ENCODE measurements around the gene CCDC142.
A peak's percentile ranks its signal among the peaks of the same experiment; 100 is the strongest.
"Not testable (repeated sequence)": the region's sequence is repeated elsewhere in the genome, so short reads cannot be mapped to it uniquely, and the experiment has no call there.

CCDC142 gene

DNA sequence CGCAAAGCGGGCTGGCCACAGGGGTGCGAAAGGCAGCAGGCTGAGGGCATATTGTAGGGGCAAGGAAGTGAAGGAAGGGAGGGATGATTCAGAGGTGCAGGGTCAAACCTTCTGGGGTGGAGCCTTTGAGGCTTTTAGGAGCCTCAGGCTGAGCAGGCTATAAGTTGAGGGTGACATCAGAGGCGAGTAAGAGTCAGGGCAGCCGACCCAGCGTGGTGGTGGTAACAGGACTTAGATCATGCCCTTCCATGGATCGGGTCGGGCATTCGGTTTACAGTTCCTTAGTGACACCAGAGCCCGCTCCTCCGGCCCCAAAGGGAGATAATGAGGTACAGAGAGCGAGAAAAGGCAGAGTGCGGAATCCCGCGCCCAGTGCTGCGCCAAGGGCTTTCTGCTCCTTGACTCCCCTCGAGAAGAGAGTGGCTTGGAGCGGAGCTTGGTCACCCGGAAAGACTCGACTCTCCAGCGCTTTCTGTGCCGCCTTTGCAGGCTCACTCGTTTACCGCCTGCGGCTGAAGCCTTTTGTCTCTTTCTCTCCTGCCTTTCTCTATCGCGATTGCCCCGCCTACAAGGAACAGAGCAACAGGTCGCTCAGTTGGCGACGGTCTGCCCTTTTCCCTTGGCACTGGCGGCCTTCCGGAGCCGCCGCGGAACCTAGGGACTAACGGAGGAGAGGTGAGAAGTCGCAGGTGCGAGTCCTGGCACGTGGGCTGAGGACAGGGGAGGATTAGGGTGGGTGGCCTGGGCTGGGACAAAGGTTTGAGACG lies 15.9 kb upstream of the CCDC142 start:
- no peak for DNase-seq (ENCODE audit: low read depth)

DNA sequence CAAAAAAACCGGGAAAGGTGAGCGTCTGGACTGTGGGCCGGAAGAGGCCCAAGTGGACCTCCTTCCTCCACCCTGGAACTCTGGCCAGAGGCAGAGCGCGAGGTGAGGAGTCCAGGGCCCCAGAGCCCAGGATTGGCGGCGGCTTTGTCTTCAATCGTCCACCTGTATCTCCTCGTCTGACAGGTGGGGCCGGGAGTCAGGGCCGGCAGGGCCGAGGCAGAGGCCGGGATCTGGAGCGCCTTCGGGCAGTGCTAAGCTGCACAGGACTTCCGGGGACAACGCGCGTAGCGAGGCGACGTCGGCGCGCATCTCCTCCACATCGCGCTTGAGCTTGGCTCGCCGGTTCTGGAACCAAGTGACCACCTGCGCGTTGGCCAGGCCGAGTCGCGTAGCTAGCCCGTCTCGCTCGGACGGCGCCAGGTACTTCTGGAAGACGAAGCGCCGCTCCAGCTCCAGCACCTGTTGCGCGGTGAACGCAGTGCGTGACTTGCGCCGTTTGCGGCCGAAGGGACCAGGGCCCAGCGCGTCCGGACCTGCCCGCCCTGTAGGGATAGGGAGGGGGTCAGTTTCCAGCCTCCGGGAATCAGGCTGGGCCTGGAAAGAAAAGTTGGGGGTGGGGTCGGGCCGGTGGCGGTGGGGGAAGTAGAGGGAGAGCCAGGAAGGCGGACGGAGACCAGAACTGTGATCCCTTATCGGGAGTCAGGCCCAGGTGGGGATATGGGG lies 15.1 kb upstream of the CCDC142 start:
- DNase-seq (ENCODE audit: low read depth) = no peak

DNA sequence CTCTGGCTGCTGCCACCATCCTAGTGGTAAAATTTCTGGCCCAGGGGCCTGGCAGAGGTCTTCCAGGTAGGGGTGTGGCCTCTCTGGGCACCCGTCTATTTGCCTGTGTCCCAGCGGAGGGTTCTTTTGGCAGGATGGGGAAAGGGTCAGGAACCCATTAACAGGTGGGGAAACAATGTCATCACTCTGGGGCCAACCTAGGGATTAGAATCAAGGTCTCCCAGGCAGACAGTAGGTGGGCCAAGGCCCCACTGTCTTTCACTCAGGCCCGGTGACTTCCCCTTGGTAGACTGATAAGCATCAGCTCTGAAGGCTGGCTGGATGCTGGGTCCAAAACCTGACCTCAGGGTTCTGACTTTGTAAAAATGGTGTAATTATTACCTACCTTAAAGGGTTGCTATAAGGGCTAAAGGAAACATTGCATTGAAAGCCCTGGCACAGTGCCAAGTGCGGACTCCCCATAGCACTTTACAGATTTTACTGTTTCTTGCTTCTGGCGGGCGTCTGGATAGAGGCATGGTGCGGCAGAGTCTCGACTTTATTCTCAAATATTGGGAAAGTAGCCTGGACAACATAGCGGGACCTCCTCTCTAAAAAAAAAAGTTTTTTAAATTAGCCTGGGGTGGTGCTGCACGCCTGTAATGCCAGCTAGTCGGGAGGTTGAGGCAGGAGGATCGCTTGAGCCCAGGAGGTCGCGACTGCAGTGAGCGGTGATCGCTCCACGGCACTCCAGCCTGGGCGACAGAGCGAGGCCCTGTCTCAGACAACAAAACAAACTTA lies 14.4 kb upstream of the CCDC142 start:
- no peak for DNase-seq (ENCODE audit: low read depth)

DNA sequence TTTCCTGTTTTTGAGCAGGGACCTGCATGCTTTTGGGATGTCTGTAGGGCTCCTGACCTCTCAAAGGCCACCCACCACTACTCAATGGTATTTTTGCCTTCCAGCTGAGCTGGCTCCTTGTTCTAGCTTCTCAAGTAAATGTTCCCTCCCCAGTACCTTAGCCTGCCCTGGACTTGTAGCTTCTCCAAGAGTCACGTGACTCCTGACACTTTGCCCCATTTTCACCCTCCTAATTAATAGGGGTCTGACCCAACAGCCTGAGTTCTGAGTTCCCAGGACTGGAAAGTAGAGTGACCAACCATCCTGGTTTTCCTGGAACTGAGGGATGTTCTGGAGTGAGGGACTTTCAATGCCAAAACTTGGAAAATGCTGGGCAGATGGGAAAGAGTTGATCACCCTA lies 12.6 kb upstream of the CCDC142 start:
- DNase-seq (ENCODE audit: low read depth) = no peak

DNA sequence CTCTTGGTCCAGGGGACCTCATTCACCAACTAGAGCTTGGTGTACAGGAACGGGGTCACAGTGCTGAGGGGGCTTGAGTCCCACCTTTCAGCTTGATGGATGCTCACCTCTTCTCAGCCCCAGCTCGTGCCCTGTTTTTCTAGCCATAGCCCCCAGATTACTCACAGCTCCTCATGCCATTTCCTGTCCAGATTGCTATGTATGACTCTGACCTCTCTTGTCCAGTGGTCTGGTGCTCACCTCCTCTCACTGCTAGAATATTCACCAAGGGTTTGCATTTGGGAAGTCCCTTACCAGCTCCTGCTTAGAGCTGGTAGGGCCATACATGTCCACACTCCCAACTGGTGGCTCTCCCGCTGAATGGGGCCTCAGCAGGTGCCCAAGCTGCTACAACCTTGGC lies 10.7 kb upstream of the CCDC142 start:
- no peak for DNase-seq (ENCODE audit: low read depth)

DNA sequence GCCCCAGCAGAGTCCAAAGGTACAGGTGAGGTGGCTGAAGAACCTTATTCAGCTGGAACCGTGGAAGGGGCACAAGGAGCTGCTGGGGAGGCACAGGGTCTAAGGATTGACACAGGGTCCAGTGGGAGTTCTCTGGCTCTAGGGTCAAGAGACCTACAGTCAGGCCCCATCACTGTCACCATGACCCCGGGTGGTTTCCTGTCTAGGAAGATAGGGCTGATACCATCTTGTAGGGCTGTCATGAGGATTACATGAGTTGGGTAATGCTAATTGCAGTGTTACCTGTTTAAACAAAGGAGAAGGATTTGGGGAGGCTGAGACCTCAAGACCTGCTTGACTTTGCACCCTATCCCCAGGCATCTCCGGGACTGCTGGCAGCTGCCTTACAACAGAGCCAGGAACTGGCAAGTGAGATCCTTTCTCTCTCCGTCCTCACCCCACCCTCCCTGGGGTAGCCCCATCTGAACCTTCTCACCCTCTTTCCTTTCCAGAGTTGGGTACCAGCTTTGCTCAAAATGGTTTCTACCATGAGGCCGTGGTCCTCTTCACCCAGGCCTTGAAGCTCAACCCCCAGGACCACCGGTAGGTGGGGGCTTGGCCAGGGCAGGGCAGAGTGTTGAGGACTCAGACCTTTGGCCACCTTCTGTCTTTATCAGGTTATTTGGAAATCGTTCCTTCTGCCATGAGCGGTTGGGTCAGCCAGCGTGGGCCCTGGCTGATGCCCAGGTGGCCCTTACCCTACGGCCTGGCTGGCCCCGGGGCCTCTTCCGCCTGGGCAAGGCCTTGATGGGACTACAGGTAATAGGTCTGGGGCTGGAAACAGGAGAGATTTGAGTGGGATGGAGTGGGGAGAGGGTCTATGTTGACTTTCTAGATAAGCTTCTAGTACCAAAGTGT lies 9.1 kb upstream of the CCDC142 start:
- no peak for DNase-seq (ENCODE audit: low read depth)

DNA sequence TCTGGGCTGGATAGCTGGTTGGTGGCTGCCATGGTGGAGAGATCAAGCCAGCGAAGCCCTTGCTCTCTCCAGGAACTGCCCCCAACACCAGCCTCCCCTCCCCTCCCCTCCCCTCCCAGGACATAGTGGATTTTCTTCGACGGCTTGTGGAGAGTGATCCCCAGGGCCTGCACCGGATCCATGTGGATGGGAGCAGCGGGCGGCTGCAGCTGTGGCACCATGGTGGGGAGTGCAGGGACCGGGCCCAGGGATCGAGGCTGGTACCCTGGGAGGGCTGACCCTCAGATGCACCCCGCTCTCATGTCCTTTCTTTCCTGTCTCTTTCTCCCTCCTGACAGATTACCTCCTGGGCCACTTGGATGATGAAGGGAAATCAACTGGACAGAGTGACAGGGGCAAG lies 7.1 kb upstream of the CCDC142 start:
- DNase-seq (ENCODE audit: low read depth) = no peak

DNA sequence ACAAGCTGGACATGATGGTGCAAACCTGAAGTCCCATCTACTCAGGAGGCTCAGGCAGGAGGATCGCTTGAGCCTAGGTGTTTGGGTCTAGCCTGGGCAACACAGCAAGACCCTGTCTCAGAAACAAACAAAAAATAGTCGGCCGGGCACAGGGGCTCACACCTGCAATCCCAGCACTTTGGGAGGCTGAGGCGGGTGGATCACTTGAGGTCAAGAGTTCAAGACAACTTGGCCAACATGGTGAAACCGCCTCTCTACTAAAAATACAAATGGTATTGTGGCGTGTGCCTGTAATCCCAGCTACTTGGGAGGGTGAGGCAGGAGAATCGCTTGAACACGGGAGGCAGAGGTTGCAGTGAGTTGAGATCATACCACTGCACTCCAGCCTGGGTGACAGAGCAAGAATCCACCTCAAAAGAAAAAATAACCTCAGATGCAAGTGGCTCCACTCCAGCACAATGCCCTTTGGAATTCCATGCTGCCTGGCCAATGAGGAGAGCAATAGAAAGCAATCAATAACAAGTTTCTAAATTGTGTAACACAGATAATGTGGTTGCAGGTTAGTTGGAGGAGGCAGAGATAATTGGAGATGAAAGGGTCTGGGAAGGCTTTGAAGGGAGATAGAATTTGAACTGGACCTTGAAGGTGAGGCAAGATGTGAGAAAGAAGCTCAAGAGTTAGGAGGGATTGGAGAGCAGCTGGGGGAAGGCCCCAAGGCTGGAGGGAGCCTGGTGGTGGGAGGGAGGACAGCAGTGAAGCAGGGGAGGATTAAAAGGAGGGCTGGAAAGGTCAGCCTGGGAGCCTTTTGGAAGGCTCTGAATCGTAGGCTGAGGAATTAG lies 6.1 kb upstream of the CCDC142 start:
- no peak for DNase-seq (ENCODE audit: low read depth)

DNA sequence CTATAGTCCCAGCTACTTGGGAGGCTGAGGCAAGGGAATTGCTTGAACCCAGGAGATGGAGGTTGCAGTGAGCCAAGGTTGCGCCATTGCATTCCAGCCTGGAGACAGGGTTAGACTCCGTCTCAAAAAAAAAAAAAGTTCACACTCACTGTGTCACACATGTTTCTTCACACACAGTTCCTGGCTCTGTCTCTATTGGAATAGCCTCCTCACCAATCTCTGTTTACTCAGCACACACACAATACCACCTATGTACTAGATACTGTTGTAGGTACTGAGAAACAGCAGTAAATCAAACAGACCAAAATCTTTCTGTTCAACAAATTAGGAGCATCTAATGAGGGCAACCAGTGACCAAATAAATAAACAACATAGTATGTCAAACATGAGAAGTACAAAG lies 3.3 kb upstream of the CCDC142 start:
- no peak for DNase-seq (ENCODE audit: low read depth)

DNA sequence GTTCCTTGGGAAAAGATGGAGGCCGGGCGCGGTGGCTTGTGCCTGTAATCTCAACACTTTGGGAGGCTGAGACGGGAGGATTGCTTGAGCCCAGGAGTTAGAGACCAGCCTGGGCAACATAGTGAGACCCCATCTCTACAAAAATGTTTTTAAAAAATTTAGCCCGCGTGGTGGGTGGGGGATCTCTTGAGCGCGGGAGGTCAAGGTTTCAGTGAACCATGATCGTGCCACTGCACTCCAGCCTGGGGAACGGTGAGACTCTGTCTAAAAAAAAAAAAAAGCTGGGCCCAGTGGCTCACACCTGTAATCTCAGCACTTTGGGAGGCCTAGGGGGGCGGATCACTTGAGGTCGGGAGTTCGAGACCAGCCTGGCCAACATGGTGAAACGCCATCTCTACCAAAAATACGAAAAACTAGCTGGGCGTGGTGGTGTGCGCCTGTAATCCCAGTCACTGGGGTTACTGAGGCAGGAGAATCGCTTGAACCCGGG lies 922 bp upstream of the CCDC142 start:
- DNase-seq (ENCODE audit: low read depth) = not testable (repeated sequence)

DNA sequence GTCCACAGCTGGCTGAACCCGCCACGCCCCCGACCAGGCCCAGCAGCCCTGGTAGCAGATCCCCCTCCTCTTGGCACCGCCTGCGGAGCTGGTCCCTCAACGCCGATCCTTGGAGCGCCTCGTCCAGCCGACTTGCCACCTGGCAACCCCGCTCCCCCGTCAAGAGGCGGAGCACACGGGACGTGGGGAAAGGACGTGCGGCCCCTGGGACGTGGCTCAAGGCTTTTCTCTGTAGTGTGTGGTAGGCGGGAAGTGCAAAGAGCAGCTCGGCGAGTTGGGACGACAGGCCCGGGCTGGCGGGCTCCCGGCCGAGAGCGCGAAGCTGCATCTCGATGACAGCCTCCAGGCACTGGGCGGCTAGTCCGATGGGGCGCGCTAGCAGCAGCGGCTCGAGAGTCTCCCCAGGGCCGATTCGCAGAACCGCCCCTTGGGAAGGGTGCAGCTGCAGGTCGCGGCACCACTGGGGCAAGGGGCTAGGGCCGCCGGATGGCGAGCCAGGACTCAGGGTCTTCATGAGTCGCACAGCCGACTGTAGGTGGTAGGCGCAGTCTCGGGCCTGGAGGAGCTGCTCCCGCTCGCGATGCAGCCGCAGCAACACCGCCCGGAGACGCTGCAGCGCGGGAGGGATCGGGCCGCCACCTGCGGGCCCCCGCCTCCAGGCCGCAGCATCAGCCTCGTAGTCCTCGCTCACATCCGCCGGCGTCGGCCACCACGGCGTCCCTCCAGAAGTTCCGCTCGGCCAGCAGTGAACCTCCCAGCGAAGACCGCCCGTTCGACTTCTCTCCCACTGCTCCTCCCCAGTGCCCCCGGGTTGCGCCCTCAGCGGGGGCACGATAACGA lies 617 bp downstream of the CCDC142 start:
- DNase-seq (ENCODE audit: low read depth) = peak; percentile 37

DNA sequence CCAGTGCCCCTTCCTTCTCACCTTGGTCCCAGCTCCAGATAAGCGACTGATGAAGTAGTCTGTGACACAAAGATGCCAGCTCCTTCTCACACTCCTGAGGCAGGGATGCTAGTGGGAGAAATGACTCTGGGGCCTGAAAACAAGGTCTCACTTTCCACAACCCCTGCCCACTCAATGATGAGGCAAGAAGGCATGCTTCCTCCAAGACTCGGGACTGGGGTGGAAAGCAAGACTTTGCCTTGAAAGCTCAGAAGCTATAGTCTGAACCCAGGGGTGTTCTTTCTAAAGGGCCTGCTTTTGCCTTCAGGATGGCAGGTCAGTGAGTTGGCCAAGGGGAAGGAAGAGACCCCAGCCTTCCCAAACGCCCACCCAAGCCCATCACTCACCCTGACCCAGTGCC lies 1.4 kb downstream of the CCDC142 start:
- no peak for DNase-seq (ENCODE audit: low read depth)

DNA sequence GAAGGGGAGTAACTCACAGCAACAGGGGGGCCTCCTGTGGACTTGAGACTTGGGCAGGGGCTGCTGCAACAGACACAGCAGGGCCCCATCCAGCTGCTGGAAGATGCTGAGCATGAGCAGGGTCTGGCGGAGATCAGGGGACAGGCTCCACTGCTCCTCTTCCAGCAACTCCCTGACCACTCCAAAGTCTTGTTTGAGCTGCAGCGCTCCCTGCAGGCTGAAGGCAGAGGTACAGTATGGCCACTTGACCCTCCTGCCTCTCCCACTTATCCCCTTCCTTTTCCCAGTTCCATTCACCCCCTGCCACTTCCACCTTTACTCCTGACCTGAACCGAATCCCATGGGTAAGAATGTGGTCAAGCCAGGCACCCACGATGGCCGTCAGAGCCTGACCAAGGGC lies 7.9 kb downstream of the CCDC142 start:
- DNase-seq (ENCODE audit: low read depth) = no peak

DNA sequence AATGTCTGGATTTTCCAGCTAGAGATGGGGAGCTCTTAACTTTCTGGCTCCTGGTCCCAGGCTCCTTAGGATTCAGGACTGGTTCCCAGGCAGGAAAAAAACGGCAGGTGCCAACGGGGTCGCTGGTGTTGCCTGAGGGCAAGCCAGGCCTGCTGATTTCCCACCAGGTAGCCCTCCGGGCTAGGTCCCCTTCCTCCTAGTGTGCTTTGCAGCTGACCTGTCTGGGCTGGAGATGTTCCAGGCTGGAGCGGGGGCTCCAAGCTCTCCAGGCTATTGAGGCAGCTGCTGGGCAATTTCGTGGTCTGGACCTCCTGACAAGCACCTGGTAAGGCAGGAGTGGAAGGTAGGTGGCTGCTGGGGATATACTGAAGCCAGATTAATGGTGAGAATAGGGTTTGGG lies 8.3 kb downstream of the CCDC142 start:
- no peak for DNase-seq (ENCODE audit: low read depth)

DNA sequence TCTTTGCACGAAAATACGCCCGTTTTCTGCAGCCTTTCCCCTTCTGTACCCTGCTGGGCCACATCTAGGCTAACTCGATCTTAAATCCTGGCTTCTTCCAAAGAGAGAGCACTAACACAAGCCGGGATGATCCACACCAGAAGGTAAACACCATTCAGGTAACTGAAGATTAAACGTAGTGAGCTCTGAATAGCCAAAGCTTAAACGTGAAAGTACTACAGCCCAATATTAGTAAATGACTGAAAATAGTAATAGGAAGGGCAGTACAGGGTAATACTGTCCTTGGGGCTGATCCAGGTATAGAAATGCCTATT lies 9.9 kb downstream of the CCDC142 start:
- DNase-seq (ENCODE audit: low read depth) = no peak

DNA sequence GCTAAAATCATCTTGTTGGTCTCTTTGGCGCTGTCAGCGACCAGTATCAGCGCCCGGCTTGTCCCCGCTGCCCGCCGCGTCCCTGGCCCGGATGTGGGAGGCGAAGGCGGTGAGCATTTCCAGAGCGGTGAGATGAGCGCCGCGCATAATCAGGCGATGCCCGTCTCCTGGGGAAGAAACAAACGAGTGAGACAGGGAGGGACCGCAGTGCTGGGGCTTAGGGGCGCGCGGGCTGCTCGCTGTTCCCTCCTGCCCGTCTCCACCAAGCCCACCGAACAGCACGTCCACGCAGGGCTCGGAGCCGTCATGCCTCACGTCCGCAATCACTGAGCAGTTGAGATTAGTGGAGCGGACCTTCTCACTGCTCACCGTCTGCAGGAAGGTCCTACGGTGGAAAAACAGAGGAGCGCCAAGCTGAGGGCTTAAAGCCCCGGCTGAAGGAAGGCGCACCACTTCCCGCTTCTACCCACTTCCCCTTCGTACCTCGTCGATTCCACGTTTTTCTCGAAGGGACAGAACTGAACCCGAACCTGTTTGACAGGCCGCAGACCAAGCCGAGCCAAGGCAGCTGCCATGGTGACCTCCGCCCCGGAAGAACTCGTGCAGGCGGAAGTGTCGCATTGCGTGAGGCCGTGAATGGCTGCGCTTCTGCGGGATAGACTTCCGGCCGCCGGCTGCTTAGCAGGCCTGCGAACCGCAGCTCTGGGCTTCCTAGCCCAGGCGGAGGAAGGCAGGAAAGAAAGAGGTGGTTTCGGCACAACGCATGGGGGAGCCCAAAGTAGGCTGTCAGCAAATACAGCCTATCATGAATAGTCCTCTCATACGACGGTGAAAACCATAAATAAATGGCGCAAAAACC lies 10.5 kb downstream of the CCDC142 start, which contains the start of gene MRPL53:
Gene MRPL53, minus strand, starts transcription at position 595 of the 859 bp plus-strand sequence. Its CDS starts 20 bp downstream, at position 575.
- DNase-seq (ENCODE audit: low read depth) = peak; percentile 93

DNA sequence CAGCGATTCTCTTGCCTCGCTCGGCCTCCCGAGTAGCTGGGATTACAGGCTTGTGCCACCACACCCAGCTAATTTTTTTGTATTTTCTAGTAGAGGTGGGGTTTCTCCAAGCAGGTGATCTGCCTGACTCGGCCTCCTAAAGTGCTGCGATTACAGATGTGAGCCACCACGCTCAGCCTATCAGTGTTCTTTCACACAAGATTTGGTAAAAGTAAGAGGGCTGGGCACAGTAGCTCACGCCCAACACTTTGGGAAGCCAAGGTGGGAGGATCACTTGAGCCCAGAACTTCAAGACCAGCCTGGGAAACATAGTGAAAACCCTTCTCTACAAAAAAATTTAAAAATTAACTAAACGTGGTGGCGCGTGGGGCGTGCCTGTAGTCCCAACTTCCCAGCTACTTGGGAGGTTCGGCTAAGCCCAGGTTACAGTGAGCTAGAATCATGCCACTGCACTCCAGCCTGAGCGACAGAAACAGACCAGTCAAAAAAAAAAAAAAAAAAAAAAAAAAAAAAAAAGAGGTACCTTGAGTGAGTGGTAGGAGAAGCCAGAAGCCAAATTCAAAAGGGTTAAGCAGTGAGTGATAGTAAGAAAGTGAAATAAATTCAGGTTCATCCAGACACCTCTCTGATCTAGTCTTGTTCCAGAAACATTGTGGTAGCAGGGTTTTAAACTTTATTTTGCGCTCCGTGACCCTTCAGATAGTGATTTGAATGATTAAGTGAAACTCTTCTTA lies 11.3 kb downstream of the CCDC142 start:
- DNase-seq (ENCODE audit: low read depth) = no peak

DNA sequence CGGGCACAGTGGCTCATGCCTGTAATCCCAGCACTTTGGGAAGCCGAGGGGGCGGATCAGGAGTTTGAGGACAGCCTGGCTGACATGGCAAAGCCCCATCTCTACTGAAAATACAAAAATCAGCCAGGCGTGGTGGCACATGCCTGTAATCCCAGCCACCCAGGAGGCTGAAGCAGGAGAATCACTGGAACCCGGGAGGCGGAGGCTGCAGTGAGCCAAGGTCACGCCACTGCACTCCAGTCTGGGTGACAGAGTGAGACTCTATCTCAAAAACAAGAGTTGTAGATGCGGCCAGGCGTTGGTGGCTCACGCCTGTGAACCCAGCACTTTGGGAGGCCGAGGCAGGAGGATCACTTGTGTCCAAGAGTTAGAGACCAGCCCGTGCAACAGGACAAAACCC lies 12.1 kb downstream of the CCDC142 start:
- not testable (repeated sequence) for DNase-seq (ENCODE audit: low read depth)
